Measurements from ENCODE around the gene UEVLD. TPM values are rescaled to one million over a fixed set of nuclear protein-coding genes. Genes with fewer than 3 reads are reported as not detected.

UEVLD gene
- total RNA-seq, 1 donor from 2014 or later: 9.2 TPM

DNA sequence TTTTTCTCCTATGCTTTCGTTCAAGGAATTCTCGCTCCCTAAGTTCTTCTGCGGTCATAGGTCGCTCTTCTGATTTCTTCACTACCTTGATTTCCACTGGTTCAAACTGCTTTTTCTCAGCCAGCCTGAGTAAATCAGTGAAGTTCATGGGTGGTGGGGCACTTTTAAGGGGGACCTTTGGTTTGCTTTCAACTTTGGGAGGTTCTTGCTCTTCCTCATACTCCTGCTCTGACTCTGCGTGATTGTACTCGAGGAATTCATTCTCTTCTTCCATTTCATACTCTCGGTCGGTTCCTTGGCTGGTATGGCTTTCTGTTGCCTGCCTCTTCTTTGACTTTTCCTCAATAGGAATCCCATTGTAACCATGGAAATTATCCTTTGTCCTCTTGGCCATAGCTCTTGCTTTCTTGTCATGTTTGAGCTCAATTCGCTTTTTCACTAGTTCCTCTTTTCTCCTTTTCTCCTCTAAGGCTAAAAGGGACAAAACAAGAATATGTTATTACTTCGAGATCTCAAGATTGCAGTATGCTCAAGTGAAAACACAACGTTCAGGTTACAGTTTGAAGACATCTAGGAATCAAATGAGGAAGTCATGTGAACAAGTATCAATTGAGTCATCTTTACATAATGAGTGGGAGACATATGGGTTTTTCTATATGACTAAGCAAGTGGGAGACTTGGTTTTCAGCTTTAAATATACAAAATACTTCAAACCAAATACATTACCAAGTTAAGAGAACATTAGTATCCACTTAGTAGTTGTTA lies 27.3 kb upstream of the UEVLD start:
- no peak for DNase-seq
- TF ChIP-seq, protein P1, sequence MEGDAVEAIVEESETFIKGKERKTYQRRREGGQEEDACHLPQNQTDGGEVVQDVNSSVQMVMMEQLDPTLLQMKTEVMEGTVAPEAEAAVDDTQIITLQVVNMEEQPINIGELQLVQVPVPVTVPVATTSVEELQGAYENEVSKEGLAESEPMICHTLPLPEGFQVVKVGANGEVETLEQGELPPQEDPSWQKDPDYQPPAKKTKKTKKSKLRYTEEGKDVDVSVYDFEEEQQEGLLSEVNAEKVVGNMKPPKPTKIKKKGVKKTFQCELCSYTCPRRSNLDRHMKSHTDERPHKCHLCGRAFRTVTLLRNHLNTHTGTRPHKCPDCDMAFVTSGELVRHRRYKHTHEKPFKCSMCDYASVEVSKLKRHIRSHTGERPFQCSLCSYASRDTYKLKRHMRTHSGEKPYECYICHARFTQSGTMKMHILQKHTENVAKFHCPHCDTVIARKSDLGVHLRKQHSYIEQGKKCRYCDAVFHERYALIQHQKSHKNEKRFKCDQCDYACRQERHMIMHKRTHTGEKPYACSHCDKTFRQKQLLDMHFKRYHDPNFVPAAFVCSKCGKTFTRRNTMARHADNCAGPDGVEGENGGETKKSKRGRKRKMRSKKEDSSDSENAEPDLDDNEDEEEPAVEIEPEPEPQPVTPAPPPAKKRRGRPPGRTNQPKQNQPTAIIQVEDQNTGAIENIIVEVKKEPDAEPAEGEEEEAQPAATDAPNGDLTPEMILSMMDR (IDR thresholded peaks at IDR 0.05; ENCODE audit: partially characterized antibody, unreplicated experiment): no peak
- no peaks in the 10 kb centered on the region for H3K4me1 Mint-ChIP-seq (ENCODE audit: low read depth, unreplicated experiment)
- no peak overlapping the region for H3K27ac Mint-ChIP-seq (ENCODE audit: unreplicated experiment)
- H3K27me3 Mint-ChIP-seq (ENCODE audit: unreplicated experiment): no peaks in the 10 kb centered on the region
- H3K36me3 Mint-ChIP-seq (ENCODE audit: unreplicated experiment): no peaks in the 10 kb centered on the region
- H3K4me3 Mint-ChIP-seq (ENCODE audit: unreplicated experiment): no peak overlapping the region
- H3K9me3 Mint-ChIP-seq (ENCODE audit: unreplicated experiment): no peaks in the 10 kb centered on the region

DNA sequence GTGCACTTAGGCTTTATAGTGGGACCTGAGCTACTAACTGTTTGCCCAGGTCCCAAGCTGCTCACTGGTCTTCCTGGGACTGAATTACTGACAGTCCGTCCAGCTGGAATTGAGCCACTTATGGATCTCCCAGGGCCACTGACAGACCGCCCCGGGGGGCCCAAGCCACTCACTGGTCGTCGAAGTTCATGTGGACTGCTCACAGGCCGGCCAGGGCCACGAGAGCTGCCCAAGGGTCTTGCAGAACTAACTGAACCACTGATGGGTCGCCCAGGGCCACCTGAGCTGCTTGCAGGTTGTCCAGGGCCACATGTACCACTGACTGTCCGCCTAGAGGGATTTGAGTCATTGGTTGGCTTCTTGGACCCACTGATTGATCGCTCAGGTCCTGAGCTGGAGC lies 26.1 kb upstream of the UEVLD start:
- Mint-ChIP-seq H3K9me3 (ENCODE audit: unreplicated experiment) (no peaks in the 10 kb centered on the region), H3K36me3 (ENCODE audit: unreplicated experiment) (no peaks in the 10 kb centered on the region), H3K4me1 (ENCODE audit: low read depth, unreplicated experiment) (no peaks in the 10 kb centered on the region), H3K4me3 (ENCODE audit: unreplicated experiment) (no peak overlapping the region), H3K27me3 (ENCODE audit: unreplicated experiment) (no peaks in the 10 kb centered on the region), H3K27ac (ENCODE audit: unreplicated experiment) (no peak overlapping the region)
- no peak for DNase-seq
- TF ChIP-seq, protein P1 (IDR thresholded peaks at IDR 0.05; ENCODE audit: partially characterized antibody, unreplicated experiment): no peak

DNA sequence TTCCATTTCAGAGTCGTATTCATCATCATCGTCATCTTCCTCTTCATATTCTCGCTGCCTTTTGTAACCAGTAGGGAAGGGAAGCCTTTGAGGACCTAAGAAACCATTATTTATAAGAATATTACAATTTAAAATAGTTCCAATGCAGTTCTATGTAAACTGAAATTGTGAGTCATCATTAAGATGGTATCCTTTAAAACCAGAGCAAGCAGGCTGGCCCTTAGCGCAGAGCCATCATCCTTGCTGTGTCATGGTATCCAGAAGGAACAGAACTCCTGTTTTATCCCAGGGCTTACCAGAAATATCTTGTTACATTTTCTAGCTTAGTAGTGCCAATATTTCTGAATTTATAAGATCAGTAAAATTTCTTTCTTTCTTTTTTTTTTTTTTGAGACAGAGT lies 23.9 kb upstream of the UEVLD start:
- no peak overlapping the region for H3K4me3 Mint-ChIP-seq (ENCODE audit: unreplicated experiment)
- H3K9me3 Mint-ChIP-seq (ENCODE audit: unreplicated experiment): no peaks in the 10 kb centered on the region
- H3K27ac Mint-ChIP-seq (ENCODE audit: unreplicated experiment): no peak overlapping the region
- no peaks in the 10 kb centered on the region for H3K27me3 Mint-ChIP-seq (ENCODE audit: unreplicated experiment)
- TF ChIP-seq, protein P1 (IDR thresholded peaks at IDR 0.05; ENCODE audit: partially characterized antibody, unreplicated experiment): no peak
- H3K4me1 Mint-ChIP-seq (ENCODE audit: low read depth, unreplicated experiment): no peaks in the 10 kb centered on the region
- H3K36me3 Mint-ChIP-seq (ENCODE audit: unreplicated experiment): no peaks in the 10 kb centered on the region
- no peak for DNase-seq

DNA sequence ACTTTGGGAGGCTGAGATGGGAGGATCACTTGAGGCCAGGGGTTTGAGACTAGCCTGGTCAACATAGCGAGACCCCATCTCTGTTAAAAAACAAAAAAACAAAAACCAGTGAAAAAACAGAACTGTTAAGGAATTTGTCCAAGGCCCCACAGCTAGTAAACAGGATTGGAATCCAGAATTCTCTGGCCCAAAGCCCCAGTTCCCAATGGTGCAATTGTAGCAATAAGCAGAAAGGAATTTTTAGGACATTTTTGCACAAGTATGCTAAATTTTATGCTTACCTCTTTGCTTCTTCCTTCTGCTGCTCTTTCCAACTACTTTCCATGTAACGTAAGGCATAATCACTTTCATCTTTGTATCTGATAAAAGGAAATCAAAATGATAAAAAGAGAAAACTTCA lies 22.7 kb upstream of the UEVLD start:
- TF ChIP-seq, protein P1 (IDR thresholded peaks at IDR 0.05; ENCODE audit: partially characterized antibody, unreplicated experiment): no peak
- Mint-ChIP-seq H3K4me1 (ENCODE audit: low read depth, unreplicated experiment) (no peaks in the 10 kb centered on the region), H3K36me3 (ENCODE audit: unreplicated experiment) (no peaks in the 10 kb centered on the region), H3K4me3 (ENCODE audit: unreplicated experiment) (no peak overlapping the region), H3K27ac (ENCODE audit: unreplicated experiment) (no peak overlapping the region), H3K9me3 (ENCODE audit: unreplicated experiment) (no peaks in the 10 kb centered on the region), H3K27me3 (ENCODE audit: unreplicated experiment) (no peaks in the 10 kb centered on the region)
- DNase-seq: no peak

DNA sequence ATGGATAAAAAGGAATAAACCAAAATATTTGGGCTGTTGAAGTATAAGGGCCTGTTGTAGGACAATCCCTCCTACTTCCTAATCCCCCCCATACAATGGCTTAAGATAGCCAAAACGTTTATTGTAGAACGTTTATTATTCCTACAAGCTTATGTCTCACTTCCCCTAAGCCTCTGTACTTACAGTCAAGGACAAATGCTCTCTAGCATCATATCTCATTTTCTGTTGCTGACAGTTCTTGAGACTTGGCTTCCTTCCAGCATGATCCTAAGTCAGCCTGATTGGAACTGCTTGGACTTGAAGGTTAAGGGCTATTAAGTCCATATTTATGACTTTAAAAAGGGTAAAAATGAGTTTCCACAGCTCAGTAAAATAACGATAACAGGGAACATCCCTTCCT lies 19.8 kb upstream of the UEVLD start:
- Mint-ChIP-seq H3K36me3 (ENCODE audit: unreplicated experiment) (no peaks in the 10 kb centered on the region), H3K9me3 (ENCODE audit: unreplicated experiment) (no peaks in the 10 kb centered on the region), H3K4me3 (ENCODE audit: unreplicated experiment) (no peak overlapping the region), H3K27me3 (ENCODE audit: unreplicated experiment) (no peaks in the 10 kb centered on the region), H3K4me1 (ENCODE audit: low read depth, unreplicated experiment) (no peaks in the 10 kb centered on the region), H3K27ac (ENCODE audit: unreplicated experiment) (no peak overlapping the region)
- TF ChIP-seq, protein P1 (IDR thresholded peaks at IDR 0.05; ENCODE audit: partially characterized antibody, unreplicated experiment): no peak
- DNase-seq: no peak
